NT2/D1 (cell line): ENCODE measurements around the gene ACSM2A.
"Not testable (repeated sequence)": the region's sequence is repeated elsewhere in the genome, so short reads cannot be mapped to it uniquely, and the experiment has no call there.

ENCODE experiments used
- SUZ12 ChIP-seq: IDR thresholded peaks from 2 replicates; pipeline ENCODE4 v1.6.1; 2011; ENCODE audit not compliant: insufficient read length, insufficient read depth; ENCODE audit errors: extremely low read depth
- ZNF274 ChIP-seq: IDR thresholded peaks from 2 replicates; pipeline ENCODE4 v1.6.1; 2011; ENCODE audit warnings: mild to moderate bottlenecking, low read depth, low read length

- TF ChIP-seq SUZ12, ZNF274: not testable (repeated sequence)
Observed at GRCh38 chr16:20536669-20537068, 85.3 kb downstream of the ACSM2A start.
